ENCODE data around the gene ZNF444. TPM values are rescaled to one million over a fixed set of nuclear protein-coding genes. Genes with fewer than 3 reads are reported as not detected.

The ZNF444 gene
- total and polyA plus RNA-seq, 2 donors (not counting 1 experiment from before 2014, with no cell fraction given) = 6.4 to 17.5 TPM

GRCh38 chr19:56136362-56136761, 4.7 kb upstream of the ZNF444 start:
- no peaks in the 10 kb centered on the region for H3K9me3 ChIP-seq (ENCODE audit: control insufficient read depth, insufficient read depth, low read depth, low read length)

GRCh38 chr19:56137405-56137804, 3.7 kb upstream of the ZNF444 start:
- H3K27ac ChIP-seq (ENCODE audit: insufficient read depth, low read length) = no peak overlapping the region
- H3K9me3 ChIP-seq (ENCODE audit: control insufficient read depth, insufficient read depth, low read depth, low read length) = no peaks in the 10 kb centered on the region
- DNase-seq (ENCODE audit: low read depth in 2 of 2) = no peak

More at GRCh38 chr19:56136362-56136761, 4.7 kb upstream of the ZNF444 start:
- Histone ChIP-seq H4K20me1 (ENCODE audit: control insufficient read depth, extremely low read depth, insufficient read depth, low read length) (no peaks in the 10 kb centered on the region), H3K27me3 (ENCODE audit: control insufficient read depth, insufficient read depth, low read length) (no peaks in the 10 kb centered on the region), H3K79me2 (ENCODE audit: control insufficient read depth, insufficient read depth, low read length) (no peaks in the 10 kb centered on the region), H2AFZ (ENCODE audit: low read length) (no peak overlapping the region), H3K4me3 (replicated peaks in 1 of 4; ENCODE audit: control extremely low read depth in 1 of 4, insufficient read depth in 1 of 4, low read depth in 3 of 4, low read length in 4 of 4) (no peak overlapping the region), H3K27ac (ENCODE audit: insufficient read depth, low read length) (no peak overlapping the region), H3K4me2 (ENCODE audit: extremely low read depth, insufficient read depth, low read length) (no peak overlapping the region), H3K4me1 (ENCODE audit: control insufficient read depth, extremely low read depth, insufficient read depth, low read length) (no peaks in the 10 kb centered on the region), H3K36me3 (ENCODE audit: control insufficient read depth, insufficient read depth, low read length) (no peaks in the 10 kb centered on the region), H3K9ac (ENCODE audit: insufficient read depth, low read length) (no peak overlapping the region)
- no peak for DNase-seq (ENCODE audit: low read depth in 2 of 2)
- TF ChIP-seq EZH2 (IDR thresholded peaks at IDR 0.05; ENCODE audit: low read length, missing control alignments) = no peak
- no peak for TF ChIP-seq CTCF (conservative IDR thresholded peaks at IDR 0.05 in 1 of 2, IDR thresholded peaks at IDR 0.05 in 1 of 2; ENCODE audit: low read depth in 1 of 2, low read length in 2 of 2)

GRCh38 chr19:56138069-56138468, 3.0 kb upstream of the ZNF444 start:
- Histone ChIP-seq H3K4me2 (ENCODE audit: extremely low read depth, insufficient read depth, low read length) (no peak overlapping the region), H2AFZ (ENCODE audit: low read length) (no peak overlapping the region), H3K4me3 (replicated peaks in 1 of 4; ENCODE audit: control extremely low read depth in 1 of 4, insufficient read depth in 1 of 4, low read depth in 3 of 4, low read length in 4 of 4) (no peak overlapping the region), H3K79me2 (ENCODE audit: control insufficient read depth, insufficient read depth, low read length) (peaks cover 14% of the 10 kb centered on the region), H3K27ac (ENCODE audit: insufficient read depth, low read length) (no peak overlapping the region), H3K27me3 (ENCODE audit: control insufficient read depth, insufficient read depth, low read length) (no peaks in the 10 kb centered on the region), H3K9ac (ENCODE audit: insufficient read depth, low read length) (no peak overlapping the region), H3K4me1 (ENCODE audit: control insufficient read depth, extremely low read depth, insufficient read depth, low read length) (no peaks in the 10 kb centered on the region), H3K9me3 (ENCODE audit: control insufficient read depth, insufficient read depth, low read depth, low read length) (no peaks in the 10 kb centered on the region), H3K36me3 (ENCODE audit: control insufficient read depth, insufficient read depth, low read length) (peaks cover 2% of the 10 kb centered on the region), H4K20me1 (ENCODE audit: control insufficient read depth, extremely low read depth, insufficient read depth, low read length) (no peaks in the 10 kb centered on the region)
- DNase-seq (ENCODE audit: low read depth in 2 of 2) = no peak
- TF ChIP-seq EZH2 (IDR thresholded peaks at IDR 0.05; ENCODE audit: low read length, missing control alignments) (no peak), CTCF (conservative IDR thresholded peaks at IDR 0.05 in 1 of 2, IDR thresholded peaks at IDR 0.05 in 1 of 2; ENCODE audit: low read depth in 1 of 2, low read length in 2 of 2) (no peak)

More at GRCh38 chr19:56137405-56137804, 3.7 kb upstream of the ZNF444 start:
- Histone ChIP-seq H4K20me1 (ENCODE audit: control insufficient read depth, extremely low read depth, insufficient read depth, low read length) (no peaks in the 10 kb centered on the region), H3K27me3 (ENCODE audit: control insufficient read depth, insufficient read depth, low read length) (no peaks in the 10 kb centered on the region), H3K4me2 (ENCODE audit: extremely low read depth, insufficient read depth, low read length) (no peak overlapping the region), H3K79me2 (ENCODE audit: control insufficient read depth, insufficient read depth, low read length) (peaks cover 7% of the 10 kb centered on the region), H3K9ac (ENCODE audit: insufficient read depth, low read length) (no peak overlapping the region), H3K4me1 (ENCODE audit: control insufficient read depth, extremely low read depth, insufficient read depth, low read length) (no peaks in the 10 kb centered on the region), H2AFZ (ENCODE audit: low read length) (no peak overlapping the region), H3K36me3 (ENCODE audit: control insufficient read depth, insufficient read depth, low read length) (no peaks in the 10 kb centered on the region), H3K4me3 (replicated peaks in 1 of 4; ENCODE audit: control extremely low read depth in 1 of 4, insufficient read depth in 1 of 4, low read depth in 3 of 4, low read length in 4 of 4) (no peak overlapping the region)
- no peak for TF ChIP-seq EZH2 (IDR thresholded peaks at IDR 0.05; ENCODE audit: low read length, missing control alignments)
- TF ChIP-seq CTCF (conservative IDR thresholded peaks at IDR 0.05 in 1 of 2, IDR thresholded peaks at IDR 0.05 in 1 of 2; ENCODE audit: low read depth in 1 of 2, low read length in 2 of 2) = no peak
